GM21515 (cell line): ENCODE results near the gene ARHGAP25.
"Not testable (repeated sequence)": the region's sequence is repeated elsewhere in the genome, so short reads cannot be mapped to it uniquely, and the experiment has no call there.

Experiments
- ATAC-seq: cut with Tn5 transposase; IDR thresholded peaks from one replicate; pipeline ENCODE4 v1.9.1; 2021; ENCODE audit not compliant: unreplicated experiment

ARHGAP25 gene

DNA sequence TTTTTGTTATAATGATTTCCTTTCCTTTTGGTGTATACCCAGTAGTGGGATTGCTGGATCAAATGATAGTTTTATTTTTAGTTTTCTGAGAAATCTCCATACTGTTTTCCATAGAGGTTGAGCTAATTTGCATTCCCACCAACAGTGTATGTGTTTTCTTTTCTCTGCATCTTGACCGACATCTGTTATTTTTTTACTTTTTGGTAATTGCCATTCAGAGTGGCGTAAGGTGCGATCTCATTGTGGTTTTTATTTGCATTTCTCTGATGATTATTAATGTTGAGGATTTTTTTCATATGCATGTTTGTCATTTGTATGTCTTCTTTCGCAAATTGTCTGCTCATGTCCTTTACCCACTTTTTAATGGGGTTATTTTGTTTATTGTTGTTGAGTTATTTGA is 58.1 kb downstream of the ARHGAP25 start:
- no peak for ATAC-seq

DNA sequence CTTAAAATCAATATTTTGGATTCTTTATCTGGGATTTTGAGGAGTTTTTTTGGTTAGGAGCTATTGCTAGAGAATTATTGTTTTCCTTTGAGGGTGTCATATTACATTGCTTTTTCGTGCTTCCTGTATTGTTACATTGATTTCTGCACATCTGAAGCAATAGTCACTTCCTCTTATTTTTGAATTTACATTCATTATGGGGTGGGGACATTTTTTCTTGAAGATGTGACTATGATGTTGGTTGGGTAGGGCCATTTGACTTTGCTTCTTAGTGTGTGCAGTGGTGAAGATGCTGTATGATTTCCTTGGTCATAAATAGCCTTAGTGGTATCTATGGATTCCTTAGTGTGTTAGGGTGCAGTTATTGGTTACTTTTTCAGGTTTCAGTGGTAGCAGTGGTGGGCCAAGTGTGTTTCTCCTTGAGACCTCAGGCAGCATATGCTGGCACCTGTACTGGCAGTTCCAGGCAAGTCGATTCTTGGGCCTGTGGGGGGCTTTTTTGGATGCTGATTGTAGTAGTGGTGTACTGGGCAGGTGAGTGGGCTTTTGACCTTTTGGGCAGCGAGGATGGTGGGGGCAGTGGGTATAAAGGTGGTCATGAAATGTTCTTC is 61.8 kb downstream of the ARHGAP25 start:
- no peak for ATAC-seq

DNA sequence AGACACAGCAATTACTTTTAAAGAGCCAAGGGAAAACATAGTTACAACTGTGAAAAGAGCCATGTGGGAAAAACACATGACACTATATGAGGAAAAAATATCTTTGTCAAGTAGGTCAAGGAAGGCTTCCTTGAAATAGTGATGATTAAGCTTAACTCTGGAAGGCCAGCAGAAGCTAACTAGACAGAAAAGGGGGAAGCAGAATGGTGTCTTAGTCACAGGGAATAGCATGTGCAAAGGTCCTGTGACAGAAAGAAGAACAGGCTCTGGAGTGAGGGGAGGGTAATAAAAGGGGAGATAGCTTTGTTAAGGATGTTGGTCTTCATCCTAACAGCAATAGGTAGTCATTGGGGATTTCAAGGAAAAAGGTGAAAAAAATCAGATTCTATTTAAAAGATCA is 64.0 kb downstream of the ARHGAP25 start:
- ATAC-seq = no peak

DNA sequence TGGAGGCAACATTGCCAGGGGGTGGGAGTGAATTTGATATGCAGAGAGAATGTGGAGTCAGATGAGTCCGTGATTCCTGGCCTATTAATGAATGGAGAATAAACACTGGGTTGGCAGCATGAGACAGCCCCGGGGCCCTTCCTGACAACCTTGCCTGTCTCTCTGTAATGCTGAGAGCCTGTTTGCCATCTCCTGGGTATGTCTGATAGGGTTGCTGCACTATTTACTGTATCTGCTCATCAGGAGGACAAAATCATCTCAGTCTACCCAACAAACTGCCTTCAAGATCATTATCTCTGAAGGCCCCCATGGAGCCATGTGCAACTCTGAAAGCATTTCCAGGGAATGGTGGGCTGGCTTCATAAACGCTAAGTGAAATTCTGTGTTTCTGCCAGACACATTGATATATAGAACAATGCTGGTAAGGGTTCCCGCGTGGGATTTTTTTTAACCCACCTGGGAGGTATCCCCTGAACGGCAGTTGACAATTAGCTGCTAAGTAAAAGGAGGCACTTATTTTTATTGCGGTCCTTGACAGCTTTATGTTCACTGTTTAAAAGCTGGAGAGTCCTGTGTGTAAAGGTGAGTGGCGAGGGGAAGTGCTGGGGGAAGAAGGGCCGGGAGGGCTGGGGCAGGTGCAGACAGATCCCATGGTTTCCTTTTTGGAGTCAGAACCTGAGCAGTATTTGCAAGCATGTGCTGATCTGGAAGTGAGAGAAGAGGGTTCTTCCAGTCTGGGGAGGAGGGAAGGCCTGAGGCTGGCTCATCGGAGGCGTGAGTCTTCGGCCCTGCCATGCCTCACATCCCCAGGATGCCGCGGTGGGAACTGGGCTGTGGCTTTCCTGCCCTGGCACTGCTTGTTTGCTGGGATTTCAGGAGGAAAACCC is 64.8 kb downstream of the ARHGAP25 start:
- ATAC-seq = no peak

DNA sequence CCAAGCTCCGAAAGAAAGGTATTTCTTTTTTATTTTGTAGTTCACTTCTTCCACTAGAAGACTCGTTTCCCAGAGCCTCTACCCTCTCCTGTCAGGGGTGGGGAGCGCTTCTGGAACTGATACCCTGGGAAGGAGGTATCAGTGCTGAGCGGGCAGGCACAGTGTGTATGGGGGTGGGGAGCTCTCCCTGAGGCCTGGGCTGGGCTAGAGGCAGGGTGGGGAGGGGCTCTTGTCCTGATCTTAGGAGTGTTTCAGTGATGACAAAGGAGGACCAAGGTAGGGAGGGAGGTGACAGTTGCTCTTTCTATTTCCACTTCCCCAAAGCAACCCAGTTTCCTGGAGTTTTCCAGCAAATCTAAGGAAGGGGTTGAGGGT is 65.4 kb downstream of the ARHGAP25 start:
- no peak for ATAC-seq

DNA sequence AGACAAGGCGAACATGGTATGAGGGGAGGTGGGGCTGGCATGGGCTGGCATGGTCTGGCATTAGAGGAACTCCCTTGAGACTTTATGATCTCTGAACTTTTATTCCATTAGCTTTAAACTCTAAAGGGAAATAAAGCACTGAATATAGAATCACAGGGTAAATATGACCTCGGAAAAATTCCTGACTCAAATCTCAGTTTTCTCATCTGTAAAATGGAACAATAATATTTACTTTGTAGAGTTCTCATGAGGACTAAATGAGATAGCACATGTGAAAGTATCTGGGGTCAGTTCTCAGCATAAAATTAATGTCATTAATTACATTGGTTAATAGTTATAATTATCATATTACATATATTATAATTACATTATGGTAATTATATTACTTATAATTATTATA is 65.9 kb downstream of the ARHGAP25 start:
- no peak for ATAC-seq

DNA sequence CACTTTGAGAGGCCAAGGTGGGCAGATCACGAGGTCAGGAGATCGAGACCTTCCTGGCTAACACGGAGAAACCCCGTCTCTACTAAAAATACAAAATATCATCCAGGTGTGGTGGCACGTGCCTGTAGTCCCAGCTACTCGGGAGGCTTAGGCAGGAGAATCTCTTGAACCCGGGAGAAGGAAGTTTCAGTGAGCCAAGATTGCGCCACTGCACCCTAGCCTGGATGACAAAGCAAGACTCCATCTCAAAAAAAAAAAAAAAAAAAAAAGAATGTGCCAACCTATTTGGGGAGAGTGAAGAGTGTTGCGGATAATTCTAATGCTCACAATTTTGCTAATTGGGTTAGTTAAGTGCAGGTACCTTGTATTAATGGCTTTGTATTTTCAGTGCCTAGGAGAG is 67.5 kb downstream of the ARHGAP25 start:
- ATAC-seq = not testable (repeated sequence)

DNA sequence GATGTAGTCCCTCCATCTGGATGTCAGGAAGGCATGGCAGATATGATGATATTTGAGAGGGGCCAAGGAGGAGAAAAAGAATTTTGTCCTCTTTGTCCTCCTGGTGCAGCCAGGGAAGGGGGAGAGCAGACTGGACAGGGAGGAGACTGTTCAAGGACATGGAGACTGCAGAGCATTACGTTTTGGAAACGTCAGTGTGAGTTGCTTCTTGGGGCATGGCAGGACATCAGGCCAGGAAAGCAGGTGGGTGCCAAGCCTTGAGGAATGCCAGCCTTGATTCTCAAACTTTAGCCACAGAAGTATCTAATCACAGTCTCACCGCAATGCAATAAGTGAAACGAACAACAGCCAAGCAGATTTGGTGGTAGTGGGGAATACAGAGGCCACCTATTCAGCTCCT is 70.4 kb downstream of the ARHGAP25 start:
- ATAC-seq = no peak

DNA sequence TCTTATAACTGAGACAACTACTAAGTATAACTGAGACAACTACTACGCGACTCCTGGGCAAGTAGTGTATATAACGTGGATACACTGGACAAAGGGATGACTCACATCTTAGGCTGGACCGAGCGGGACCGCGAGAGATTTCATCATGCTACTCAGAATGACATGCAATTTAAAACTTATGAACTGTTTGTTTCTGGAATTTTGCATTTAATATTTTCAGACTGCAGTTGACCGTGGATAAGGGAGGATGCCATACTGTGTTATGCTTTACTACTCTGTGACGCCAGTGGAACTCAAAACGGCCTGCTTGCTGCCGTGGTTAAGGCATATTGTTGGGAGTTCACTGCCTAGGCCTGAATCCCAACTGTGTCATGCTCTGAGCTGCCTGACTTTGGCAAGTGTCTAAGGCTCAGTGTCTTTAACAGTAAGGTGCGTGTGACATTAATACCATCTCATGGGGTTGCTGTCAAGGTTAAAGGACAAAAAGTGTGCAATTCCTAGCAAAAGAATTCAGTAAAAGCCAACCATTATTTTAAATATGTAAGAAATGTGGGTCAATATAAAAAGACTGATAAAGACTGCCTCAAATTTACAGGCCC is 72.0 kb downstream of the ARHGAP25 start:
- no peak for ATAC-seq

DNA sequence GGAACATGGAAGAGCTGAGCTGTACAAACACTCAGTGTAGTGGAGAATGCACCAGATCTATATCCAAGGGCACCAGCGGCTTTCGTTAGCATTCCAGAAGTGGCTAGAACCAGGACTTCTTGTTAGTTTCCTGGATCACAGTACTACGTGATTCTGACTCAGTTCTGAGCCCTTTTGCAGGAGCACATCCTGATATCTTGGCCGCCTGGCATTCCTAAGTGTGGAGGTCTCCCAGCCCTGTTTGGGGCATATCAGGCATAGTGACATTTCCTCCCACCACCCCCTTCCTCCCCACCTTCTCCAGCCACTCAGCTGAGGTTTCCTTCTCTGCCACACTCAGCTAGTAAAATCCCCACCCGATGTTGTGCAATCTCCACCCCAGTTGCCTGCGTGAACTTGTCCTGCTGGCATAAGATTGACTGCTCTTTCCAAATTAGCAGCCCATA is 73.2 kb downstream of the ARHGAP25 start:
- no peak for ATAC-seq

DNA sequence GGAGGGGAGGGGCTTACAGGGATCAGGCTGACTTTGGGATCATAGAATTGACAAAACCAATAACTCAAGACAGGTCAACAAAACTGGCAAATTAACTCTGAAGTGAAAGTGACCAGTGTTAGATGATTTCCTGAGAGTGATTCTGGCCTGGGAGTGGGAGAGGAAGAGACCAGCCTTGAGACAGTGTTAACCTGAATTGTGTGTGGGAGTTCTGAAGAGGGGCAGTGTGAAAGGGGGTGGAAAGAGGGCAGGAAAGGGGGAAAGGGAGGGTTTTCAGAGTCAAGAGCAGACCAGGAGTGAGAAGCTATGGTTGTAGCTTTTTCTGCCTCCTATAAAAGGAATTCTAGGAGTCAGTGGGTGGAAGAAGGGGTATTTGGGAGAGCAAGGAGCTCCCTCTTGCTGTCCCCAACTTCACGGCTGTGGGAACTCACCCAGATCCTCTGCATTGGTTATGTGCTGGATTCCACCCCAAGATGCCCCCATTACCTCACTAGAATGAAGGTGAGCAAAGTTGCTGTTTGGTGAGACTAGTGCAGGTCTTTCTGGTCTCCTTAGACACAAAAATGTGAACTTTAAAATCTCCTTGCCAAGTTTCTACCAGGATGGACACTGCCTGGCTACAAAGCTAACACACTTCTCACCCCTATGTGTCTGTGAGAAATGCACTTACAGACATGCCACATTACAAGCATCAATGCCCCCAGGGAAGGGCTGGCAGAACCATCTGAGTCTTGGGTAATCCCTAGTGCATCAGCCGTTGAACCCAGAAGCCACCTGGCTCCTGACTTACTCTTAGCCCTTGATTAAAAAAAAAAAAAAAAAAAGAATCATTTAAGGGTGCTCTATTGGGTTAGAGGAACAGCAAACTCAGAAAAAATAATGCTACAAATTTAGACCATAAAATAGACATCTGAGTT is 75.0 kb downstream of the ARHGAP25 start:
- no peak for ATAC-seq

DNA sequence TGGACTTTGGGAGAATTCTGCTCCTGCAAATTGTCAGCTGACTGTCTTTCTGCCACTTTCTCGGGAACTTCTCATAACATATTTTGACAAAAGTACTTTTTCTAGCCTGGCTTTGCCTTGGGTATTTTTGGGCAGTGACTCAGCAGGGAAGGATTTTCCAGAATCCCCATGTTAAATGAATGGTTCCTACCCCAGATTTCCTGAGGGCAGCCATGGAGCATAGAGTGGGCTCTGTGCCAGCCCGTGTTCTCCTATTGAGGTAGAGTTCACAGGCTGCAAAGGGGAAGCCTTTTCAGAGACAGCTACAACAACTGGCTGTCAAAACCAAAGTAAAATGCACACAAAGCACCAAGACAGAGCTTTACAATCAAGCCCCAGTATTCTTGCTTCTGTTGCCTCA is 76.8 kb downstream of the ARHGAP25 start:
- no peak for ATAC-seq

DNA sequence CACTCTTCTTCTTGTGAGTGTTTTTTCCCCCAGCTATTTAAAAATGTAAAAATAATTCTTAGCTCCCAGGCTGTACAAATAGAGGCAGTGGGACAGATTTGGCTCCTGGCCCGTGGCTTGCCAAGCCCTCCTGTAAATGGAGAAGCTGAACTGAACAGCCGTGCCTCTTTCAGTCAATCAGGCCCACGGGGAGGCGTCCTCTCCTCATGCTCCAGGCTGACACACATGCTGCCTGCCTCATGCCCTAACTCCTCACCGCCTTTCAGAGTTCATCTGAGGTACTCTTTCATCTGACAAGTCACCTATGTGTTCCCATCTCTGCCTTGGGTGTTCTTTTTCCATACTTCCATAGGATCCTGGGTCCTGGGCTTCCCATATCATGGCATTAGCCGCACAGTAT is 77.6 kb downstream of the ARHGAP25 start:
- ATAC-seq = no peak

DNA sequence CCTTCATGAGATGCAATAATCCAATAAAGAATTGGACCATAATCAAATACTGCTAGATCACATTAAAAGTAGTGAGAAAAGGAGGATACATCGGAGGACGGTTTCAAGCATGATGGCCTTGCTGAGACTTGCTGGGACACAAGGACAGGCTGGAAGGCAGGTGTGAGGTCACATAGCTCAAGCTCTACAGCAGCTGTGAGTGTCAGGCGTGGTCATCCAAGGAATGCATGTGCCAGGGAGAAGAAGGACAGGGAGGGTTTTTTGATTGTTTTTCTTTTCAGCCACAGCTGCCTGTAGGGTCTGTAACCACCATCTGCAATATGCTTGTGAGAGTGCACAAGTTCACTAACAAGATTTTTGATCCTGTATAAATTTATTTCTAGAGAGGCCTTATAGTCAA is 79.0 kb downstream of the ARHGAP25 start:
- no peak for ATAC-seq

DNA sequence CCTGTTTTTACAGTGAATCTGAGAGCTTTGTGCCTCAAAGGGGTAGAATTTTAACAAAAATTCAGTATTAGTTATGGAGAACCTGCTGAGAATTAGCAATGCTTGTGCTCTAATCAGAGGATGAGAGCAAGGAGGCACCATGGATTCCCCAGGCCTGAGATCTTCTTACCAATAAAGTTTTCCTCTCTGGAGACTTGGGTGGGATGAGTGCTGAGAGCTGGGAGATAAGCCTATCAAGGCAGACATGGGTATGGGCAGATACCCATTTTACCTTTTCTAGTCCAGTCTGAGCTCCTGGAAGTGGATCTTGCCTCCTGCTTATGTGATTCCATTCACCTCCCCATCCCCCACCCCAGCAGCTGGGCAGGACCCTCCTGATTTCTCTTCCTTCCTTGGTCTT is 82.7 kb downstream of the ARHGAP25 start:
- ATAC-seq = no peak

DNA sequence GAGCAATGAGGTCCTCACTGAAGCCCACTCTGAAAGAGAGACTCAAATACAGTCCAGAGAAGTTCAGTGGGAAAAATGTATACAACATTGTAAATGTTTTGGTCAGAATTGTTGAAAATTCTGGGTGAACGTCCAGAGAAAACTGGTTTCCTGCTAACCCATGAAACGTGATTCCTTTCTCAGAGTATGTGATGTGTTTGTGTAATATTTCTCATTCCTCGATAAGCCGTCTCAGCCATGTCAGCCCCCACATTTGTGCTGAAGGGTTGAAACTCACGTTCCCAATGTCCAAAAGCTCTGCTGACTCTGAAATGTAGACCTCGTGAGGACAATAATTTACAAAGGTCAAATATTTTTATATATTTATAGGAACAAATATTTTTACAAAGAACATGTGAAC is 84.9 kb downstream of the ARHGAP25 start:
- ATAC-seq = no peak

DNA sequence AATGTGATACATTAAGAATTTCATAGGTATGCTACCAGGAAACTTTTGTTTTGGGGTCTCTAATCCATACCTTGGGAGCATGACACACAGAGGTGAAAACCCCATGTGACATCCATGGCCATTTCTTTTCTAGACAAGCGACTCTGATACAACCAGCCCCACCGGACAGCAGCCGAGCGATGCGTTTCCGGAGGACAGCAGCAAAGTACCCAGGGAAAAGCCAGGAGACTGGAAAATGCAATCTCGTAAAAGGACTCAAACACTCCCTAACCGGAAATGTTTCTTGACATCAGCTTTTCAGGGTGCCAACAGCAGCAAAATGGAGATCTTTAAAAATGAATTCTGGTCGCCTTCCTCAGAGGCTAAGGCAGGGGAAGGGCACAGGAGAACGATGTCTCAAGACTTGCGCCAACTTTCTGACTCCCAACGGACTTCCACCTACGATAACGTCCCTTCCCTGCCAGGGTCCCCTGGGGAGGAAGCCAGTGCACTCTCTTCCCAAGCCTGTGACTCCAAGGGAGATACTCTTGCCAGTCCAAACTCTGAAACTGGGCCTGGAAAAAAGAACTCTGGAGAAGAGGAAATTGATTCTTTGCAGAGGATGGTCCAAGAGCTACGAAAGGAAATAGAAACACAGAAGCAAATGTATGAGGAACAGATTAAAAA is 87.7 kb downstream of the ARHGAP25 start:
- ATAC-seq = no peak

DNA sequence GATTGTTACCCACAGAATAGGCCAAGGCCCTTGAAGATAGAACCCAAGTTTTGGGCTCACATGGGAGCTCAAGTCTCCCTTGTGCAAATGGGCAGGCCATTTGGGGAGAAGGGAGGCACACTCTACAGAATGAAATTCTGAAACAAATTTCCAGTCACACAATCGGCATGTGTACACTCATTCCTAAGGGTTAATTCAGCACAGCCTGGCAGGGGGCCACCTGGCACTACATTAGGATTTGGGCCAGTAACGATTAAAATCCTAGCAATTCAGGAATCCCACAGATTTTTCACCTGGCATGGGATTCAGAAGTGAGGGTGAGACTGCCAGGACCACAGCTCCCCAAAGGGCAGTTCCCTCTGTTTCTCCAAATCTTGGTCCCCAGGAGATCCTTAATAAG is 90.2 kb downstream of the ARHGAP25 start:
- no peak for ATAC-seq

DNA sequence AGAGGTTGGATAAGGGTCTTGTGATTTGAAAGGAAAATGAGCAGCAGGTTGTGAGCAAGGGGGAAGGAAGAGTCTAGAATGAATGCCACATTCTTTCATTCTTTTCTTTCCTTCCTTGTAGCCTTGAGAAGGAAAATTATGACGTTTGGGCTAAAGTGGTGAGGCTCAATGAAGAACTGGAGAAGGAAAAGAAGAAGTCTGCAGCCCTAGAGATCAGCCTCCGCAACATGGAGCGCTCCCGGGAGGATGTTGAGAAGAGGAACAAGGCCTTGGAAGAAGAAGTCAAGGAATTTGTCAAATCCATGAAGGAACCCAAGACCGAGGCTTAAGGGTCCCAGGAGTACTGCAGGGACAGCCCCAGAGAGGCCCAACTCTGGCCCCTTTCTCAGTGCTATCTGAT is 91.3 kb downstream of the ARHGAP25 start:
- ATAC-seq = no peak

DNA sequence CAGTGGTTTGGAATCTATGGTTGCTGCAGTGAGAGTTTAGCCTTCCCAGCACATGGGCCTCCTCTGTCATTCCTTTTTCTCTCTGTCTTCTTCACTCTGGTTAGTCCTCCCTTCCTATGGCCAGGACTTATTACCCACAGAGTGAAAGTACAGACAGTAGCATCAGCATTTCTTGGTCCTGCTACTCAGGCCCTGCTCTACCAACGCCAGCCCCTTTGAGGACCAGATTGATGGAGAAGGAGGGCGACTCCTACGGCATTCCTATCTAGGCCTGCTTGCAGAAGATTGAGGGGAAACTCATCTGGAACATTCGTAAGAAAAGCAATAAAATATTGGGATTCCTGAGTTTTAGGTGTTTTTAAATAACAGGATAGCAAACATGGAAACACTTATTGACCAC is 93.1 kb downstream of the ARHGAP25 start:
- ATAC-seq = no peak
